ENCODE results near the gene RXYLT1.
"Not testable (repeated sequence)": the region's sequence is repeated elsewhere in the genome, so short reads cannot be mapped to it uniquely, and the experiment has no call there.

Gene RXYLT1

DNA sequence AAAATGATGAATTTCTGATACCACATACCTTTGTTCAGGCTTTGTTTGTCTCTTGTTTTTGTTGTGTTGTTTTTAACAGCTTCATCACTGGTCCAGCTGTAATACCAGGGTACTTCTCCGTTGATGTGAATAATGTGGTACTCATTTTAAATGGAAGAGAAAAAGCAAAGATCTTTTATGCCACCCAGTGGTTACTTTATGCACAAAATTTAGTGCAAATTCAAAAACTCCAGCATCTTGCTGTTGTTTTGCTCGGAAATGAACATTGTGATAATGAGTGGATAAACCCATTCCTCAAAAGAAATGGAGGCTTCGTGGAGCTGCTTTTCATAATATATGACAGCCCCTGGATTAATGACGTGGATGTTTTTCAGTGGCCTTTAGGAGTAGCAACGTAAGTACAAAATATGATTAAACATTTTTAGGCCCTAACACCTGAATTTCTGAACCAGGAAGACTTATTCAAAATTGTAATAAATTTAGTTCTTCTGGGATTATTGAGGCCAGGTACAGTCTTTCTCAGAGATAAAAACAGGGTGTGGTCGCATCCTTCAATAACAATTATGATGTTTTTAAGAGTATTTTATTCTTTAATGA, 22.4 kb downstream of the RXYLT1 start:
- no peak for DNase-seq (ENCODE audit: low read depth in 2 of 2)

- DNase-seq (ENCODE audit: low read depth in 2 of 2): no peak
Measured at GRCh38 chr12:63804746-63805145, 25.0 kb downstream of the RXYLT1 start.

GRCh38 chr12:63805704-63806672, 26.3 kb downstream of the RXYLT1 start:
- no peak for DNase-seq (ENCODE audit: low read depth in 2 of 2)

GRCh38 chr12:63808631-63809030, 28.9 kb downstream of the RXYLT1 start:
- DNase-seq (ENCODE audit: low read depth in 2 of 2): no peak

DNA sequence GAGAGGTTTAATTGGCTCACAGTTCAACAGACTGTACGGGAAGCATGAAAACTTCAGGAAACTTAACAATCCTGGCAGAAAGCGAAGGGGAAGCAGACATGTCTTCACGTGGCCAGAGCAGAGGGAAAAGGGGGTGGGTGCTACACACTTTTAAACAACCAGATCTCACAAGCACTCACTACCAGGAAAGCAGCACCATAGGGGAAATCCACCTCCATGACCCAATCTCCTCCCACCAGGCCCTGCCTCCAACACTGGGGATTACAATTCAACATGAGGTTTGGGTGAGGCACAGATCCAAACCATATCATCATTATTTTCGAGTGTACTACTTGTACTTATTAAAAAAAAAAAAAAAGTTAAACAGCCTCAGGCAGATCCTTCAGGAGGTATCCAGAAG, 29.9 kb downstream of the RXYLT1 start:
- DNase-seq (ENCODE audit: low read depth in 2 of 2): no peak

GRCh38 chr12:63811334-63811733, 31.6 kb downstream of the RXYLT1 start:
- no peak for DNase-seq (ENCODE audit: low read depth in 2 of 2)

DNA sequence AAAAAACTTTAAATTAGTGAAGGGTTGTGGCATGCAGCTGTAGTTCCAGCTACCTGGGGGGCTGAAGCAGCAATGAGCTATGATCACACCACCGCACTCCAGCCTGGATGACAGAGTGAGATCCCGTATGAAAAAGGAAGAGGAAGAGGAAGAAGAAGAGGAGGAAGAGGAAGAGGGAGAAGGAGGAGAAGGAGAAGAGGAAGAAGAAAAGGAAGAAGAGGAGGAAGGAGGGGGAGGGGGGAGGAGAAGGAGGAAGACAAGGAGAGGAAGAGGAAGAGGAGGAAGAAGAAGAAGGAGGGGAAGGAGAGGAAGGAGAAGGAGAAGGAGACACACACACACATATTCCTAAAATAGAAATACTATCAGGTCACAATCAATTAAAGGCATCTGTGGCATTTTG, 32.0 kb downstream of the RXYLT1 start:
- no peak for DNase-seq (ENCODE audit: low read depth in 2 of 2)

GRCh38 chr12:63814146-63814772, 34.5 kb downstream of the RXYLT1 start:
- DNase-seq (ENCODE audit: low read depth in 2 of 2): no peak

DNA sequence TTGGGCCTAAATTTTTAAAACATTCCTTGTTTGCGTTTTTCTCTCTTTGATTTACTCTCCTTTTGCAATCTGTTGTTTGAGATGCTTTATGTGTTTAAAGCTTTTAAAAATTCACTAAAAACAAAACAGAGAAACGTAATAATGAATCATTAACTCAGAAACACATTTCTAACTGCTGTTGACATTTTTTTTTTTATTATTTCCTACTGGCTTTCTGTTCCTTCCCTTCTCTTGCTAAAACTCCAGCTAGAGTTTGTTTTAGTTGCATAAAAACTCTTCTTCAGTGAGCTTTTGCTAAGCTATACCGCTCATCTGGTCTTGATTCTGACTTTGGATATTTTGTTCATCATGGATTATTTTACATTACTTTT, 35.8 kb downstream of the RXYLT1 start:
- no peak for DNase-seq (ENCODE audit: low read depth in 2 of 2)

GRCh38 chr12:63816031-63816430, 36.3 kb downstream of the RXYLT1 start:
- no peak for DNase-seq (ENCODE audit: low read depth in 2 of 2)

GRCh38 chr12:63820427-63820826, 40.7 kb downstream of the RXYLT1 start:
- DNase-seq (ENCODE audit: low read depth in 2 of 2): no peak

DNA sequence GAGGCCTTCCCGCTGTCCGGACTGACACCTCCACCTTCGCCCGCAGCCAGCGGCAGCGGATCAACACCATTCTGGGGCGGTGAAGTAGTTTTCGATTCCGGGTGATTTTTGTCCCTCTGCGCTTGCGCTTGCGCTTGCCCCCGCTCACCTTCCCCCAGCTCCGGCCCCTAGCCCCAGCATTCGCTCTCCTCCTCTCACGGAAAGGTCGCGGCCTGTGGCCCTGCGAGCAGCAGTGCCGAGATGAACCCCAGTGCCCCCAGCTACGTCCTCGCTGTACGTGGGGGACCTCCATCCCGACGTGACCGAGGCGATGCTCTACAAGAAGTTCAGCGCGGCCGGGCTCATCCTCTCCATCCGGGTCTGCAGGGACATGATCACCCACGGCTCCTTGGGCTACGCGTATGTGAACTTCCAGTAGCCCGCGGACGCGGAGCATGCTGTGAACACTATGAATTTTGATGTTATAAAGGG, 42.1 kb downstream of the RXYLT1 start:
- no peak for DNase-seq (ENCODE audit: low read depth in 2 of 2)

- peak; percentile 70 for DNase-seq (ENCODE audit: low read depth in 2 of 2)
Measured at GRCh38 chr12:63822352-63822751, 42.6 kb downstream of the RXYLT1 start.

- DNase-seq (ENCODE audit: low read depth in 2 of 2): no peak
Measured at GRCh38 chr12:63823040-63823439, 43.3 kb downstream of the RXYLT1 start.

DNA sequence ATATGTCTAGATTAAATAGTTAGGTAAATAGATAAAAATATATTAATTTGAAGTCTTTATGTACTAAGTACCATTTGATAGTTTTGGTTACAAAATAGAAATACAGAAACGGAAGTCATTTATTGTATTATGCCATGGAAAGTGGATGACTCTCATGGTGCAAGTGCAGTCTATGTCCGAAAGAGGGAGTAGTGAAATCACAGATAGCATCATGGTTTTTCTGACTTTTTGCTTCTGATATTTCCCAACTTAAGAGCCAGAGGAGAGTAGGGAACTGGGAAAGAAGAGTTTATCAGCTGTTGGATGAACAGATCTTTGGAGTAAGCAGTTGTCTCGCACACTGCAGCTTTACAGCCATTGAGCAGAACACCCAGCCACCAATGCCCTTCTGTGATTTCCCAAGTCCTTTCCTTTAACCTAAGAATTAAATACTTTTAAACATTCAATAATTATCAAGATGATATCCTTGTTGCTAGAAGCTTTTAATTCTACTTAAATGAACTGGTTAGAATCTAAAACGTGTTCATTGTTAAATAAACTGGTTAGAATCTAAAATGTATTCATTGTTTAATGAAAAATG, 46.4 kb downstream of the RXYLT1 start:
- peak in 1 of 2 experiments; percentile 35 for DNase-seq (ENCODE audit: low read depth in 2 of 2)

GRCh38 chr12:63828867-63829266, 49.2 kb downstream of the RXYLT1 start:
- DNase-seq (ENCODE audit: low read depth in 2 of 2): no peak

DNA sequence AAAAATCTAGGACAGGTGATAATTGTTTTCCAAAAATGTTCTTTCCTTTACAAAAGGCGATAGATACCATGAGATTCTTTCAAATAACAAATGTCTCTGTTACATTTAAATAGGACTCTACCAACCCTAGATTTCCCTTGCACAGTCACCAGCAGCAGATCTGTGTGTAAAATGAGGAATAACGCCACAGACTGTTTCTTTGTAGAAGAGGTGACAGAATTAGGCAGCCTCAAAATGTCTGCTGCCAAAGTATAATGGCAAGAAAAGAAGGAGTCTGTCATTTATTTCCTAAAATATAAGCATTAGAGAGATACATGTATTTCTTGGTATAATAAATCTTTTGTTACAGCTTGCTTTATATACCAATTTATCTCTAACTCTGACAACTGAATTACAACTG, 56.3 kb downstream of the RXYLT1 start:
- no peak for DNase-seq (ENCODE audit: low read depth in 2 of 2)

DNA sequence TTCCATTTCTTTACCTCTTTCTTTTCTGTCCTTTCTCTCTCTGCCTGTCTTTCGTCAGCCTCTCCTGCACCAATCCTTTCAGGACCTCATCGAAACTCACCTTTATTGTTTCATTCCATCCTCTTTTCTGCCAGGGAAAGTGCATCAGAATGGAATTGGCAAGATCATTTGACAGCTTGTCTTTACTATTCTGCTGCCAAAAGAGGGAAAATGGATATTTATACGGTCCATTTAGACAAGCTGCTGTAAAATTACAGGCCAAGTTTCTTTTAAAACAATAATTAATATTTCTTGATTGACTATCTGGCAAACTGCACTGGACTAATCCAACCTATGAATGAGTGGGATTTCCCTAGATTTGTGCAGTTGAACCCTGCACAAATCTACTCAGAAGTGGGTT, 57.2 kb downstream of the RXYLT1 start:
- DNase-seq (ENCODE audit: low read depth in 2 of 2): no peak

DNA sequence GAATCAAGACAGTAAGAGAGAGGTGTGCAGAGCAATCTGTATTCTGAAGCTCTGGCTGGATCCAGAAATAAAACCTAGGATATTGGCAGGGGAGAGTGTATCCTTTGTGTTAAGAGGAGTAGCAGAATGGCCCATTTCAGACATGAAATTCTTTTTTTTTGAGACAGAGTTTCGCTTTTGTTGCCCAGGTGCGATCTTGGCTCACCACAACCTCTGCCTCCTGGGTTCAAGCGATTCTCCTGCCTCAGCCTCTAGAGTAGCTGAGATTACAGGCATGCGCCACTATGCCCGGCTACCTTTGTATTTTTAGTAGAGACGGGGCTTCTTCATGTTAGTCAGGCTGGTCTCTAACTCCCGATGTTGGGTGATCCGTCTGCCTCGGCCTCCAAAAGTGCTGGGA, 58.7 kb downstream of the RXYLT1 start:
- DNase-seq (ENCODE audit: low read depth in 2 of 2): no peak

DNA sequence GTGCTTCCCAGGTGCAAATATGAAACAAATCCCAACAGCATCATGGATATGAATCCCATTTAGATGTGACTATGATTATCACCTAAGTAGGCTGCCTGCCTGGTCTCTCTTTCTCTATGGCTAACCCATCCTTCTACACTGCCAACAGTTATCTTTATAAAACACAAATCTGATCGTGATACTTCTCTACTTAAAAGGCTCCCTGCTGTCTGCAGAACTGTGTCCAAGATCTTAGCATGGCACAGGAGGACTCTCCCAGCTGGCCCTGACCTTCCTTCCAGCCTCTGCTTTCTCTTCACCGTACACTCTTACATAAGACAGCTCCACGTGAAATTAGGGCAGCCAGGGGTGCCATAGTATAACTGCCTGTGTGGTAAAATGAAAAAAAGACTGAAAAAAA, 61.3 kb downstream of the RXYLT1 start:
- DNase-seq (ENCODE audit: low read depth in 2 of 2): no peak

- no peak for DNase-seq (ENCODE audit: low read depth in 2 of 2)
Measured at GRCh38 chr12:63841571-63841970, 61.9 kb downstream of the RXYLT1 start.

GRCh38 chr12:63842750-63843149, 63.0 kb downstream of the RXYLT1 start:
- not testable (repeated sequence) for DNase-seq (ENCODE audit: low read depth in 2 of 2)

Measured in fibroblast of skin of left biceps (primary cell).